Measurements from ENCODE around the gene SLC25A25.
"Not testable (repeated sequence)": the region's sequence is repeated elsewhere in the genome, so short reads cannot be mapped to it uniquely, and the experiment has no call there.

The SLC25A25 gene

DNA sequence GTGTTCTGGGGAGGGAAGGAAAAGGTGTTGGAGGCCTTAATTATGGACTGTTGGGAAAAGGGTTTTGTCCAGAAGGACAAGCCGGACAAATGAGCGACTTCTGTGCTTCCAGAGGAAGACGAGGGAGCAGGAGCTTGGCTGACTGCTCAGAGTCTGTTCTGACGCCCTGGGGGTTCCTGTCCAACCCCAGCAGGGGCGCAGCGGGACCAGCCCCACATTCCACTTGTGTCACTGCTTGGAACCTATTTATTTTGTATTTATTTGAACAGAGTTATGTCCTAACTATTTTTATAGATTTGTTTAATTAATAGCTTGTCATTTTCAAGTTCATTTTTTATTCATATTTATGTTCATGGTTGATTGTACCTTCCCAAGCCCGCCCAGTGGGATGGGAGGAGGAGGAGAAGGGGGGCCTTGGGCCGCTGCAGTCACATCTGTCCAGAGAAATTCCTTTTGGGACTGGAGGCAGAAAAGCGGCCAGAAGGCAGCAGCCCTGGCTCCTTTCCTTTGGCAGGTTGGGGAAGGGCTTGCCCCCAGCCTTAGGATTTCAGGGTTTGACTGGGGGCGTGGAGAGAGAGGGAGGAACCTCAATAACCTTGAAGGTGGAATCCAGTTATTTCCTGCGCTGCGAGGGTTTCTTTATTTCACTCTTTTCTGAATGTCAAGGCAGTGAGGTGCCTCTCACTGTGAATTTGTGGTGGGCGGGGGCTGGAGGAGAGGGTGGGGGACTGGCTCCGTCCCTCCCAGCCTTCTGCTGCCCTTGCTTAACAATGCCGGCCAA lies 40.4 kb downstream of the SLC25A25 start:
- no peak for DNase-seq (ENCODE audit: low read depth in 2 of 2, low spot score in 1 of 2)

DNA sequence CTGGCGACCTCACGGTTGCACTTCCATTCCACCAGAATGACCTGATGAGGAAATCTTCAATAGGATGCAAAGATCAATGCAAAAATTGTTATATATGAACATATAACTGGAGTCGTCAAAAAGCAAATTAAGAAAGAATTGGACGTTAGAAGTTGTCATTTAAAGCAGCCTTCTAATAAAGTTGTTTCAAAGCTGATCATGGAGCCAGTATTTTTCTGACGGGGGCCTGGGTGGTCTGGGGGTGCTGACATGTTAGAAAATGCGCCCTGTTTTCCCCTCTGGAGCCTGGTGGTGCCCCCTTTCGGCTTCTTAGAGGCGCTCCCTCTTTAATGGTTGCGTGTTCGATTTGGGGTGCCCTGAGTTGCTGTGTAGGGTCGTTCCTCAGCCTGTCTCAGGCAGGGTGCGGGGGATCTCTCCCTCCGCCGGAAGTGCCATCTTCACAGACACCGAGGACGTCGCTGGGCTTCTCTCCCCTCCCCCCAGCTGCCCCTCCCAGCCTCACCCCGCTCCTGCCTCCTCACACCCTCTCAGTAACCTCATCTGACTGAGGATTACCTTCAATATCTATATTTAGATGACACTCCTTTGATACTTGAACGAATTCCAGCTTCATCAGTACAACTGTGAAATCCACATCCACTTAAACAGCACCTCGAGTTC lies 41.1 kb downstream of the SLC25A25 start:
- no peak for DNase-seq (ENCODE audit: low read depth in 2 of 2, low spot score in 1 of 2)

DNA sequence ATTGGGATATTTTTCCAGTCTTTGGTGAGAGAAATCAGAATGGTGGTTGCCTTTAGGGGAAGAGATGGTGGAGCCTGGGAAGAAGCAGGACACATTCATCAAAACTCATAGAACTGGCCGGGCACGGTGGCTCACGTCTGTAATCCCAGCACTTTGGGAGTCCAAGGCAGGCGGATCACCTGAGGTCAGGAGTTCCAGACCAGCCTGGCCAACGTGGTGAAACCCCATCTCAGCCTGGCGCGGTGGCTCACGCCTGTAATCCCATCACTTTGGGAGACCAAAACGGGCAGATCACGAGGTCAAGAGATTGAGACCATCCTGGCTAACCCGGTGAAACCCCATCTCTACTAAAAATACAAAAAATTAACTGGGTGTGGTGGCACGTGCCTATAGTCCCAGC lies 43.7 kb downstream of the SLC25A25 start:
- not testable (repeated sequence) for DNase-seq (ENCODE audit: low read depth in 2 of 2, low spot score in 1 of 2)

DNA sequence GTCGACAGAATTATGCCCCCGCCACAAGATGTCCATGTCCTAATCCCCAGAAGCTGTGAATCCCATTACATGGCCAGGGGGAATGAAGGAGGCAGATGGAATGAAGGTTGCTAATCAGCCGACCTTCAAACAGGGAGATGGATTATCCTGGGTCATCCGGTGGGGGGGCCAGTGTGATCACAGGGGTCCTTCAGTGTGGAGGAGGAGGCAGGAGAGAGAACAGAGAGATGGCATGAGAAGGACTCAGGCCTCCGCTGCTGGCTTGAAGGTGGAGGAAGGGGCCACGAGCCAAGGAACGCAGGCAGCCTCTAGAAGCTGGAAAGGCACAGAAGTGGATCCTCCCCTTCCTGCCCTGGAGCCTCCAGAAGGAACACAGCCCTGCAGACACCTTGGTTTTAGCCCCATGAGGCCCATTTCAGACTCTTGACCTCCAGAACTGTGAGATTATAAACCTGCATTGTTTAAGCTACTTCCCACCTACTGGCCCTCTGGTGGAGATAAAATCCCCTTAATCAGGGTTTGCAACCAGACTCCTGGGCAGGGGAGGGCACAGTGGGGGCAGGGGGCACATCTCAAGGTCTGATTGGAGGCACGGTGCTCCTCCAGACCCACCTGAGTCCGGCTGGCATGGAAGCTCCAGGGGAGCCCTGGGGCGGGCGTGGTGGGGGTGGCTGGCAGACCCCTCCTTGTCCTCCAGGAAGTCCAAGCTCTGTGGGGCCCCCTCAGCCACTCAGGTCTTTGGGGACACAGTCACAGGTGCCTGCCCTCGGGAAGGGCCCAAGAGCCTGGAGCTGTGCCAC lies 45.7 kb downstream of the SLC25A25 start:
- no peak for DNase-seq (ENCODE audit: low read depth in 2 of 2, low spot score in 1 of 2)

DNA sequence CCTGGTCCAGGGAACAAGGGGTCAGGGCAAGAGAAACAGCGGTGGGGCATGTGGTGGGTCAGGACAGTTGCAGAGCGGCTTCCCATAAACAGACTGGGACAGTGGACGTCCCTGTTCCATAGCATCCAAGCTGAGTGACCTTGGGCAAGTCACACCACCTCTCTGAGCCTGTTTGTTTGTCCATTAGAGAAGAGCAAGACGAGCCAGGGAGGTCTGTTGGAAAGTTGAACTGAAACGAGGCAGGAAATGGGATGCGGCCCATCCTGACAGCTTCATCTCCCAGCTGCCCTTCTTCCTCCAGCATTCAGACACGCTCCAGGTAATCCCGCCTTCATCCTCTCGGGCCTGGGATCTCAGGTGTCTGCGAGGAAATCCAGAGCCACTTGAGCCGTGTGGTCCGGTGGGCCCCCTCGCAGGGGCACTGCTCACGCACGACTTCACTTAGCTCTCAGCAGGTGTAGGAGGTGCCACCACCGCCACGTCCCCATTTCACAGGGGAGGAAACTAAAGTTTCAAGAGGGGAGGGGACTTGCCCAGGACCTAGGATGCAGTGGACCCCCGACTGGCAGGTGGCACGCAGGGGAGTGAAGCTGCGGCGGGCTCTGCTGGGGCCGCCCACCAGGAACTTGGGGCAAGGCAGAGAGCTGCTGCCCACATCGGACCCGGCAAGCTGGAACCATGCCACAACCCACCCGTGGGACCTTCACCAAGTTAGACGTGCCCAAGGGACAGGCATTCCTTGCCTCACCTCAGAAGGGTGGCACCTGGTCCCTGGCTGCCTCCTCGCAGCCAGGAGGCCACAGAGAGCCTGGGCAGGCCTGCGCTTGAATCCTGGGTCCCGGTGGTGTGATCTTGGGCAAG lies 46.5 kb downstream of the SLC25A25 start:
- DNase-seq (ENCODE audit: low read depth in 2 of 2, low spot score in 1 of 2): no peak

DNA sequence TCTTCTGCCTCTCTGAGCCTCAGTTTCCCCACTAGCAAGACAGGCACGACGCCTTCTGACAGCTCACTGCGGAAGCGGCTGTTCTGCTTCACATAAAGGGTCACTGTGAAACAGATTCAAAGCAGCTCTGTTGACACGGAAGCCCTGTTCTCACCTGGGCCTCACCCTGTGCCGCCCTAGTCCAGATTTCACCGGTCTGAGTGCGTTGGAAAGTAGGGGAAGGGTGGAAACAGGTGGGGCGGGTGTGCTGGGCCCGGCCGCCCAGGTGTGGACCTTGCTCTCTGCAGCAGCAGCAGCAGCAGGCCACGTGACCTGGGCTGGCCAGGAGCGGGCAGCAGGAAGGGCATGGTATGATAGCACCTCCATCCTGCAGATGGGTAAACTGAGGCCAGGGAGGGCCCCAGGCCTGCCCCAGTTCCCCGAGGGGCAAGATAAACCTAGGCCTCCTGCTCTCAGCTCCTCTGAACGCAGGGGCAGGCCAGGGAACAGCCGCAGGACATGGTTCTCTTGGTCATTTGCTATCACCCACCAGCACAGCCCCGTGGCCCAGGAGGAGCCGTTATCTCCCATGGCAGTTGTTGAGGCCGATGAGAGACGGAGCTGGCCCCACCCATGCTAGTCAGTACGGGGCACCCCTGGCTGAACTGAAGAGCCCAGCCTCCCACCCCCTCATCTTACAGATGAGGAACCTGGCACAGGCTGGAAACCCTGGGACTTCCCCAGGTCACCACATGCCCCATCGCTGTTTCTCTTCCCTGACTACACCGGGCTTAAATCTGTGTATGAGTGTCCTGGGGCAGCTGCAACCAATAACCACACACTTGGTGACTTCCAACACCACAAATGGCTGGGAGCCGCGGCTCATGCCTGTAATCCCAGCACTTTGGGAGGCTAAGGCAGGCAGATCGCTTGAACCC lies 47.4 kb downstream of the SLC25A25 start:
- no peak for DNase-seq (ENCODE audit: low read depth in 2 of 2, low spot score in 1 of 2)

DNA sequence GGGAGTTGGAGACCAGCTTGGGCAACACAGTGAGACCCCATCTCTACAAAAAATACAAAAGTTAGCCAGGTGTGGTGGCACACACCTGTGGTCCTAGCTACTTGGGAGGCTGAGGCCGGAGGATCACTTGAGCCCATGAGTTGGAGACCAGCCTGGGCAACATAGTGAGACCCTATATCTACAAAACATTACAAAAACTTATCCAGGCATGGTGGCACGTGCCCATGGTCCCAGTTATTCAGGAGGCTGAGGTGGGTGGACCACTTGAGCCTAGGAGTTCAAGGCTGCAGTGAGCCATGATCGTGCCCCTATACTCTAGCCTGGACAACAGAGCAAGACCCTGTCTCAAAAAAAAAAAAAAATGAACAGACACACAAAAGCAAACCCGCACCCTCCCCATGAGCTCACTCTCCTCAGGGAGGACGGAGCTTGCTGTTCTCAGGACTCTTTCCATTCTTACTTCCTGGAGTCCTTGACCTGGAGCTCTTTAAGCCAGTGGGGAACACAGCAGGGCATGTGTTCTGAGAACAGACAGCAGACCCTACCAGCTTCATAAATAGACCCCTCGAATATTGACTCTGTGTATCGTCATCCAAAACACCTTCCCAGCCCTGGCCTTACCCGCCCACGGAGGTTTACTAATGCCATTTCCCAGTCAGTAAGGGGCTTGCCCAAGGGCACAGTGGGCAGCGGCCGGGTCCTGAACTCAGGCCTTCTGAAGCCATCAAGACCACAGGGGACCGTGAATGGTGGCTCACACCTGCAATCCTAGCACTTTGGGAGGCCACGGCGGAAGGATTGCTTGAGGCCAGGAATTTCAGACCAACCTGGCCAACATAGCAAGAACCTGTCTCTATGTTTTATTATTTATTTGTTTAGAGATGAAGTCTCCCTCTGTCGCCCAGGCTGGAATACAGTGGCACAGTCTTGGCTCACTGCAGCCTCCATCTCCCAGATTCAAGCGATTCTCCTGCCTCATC lies 48.4 kb downstream of the SLC25A25 start:
- no peak for DNase-seq (ENCODE audit: low read depth in 2 of 2, low spot score in 1 of 2)

DNA sequence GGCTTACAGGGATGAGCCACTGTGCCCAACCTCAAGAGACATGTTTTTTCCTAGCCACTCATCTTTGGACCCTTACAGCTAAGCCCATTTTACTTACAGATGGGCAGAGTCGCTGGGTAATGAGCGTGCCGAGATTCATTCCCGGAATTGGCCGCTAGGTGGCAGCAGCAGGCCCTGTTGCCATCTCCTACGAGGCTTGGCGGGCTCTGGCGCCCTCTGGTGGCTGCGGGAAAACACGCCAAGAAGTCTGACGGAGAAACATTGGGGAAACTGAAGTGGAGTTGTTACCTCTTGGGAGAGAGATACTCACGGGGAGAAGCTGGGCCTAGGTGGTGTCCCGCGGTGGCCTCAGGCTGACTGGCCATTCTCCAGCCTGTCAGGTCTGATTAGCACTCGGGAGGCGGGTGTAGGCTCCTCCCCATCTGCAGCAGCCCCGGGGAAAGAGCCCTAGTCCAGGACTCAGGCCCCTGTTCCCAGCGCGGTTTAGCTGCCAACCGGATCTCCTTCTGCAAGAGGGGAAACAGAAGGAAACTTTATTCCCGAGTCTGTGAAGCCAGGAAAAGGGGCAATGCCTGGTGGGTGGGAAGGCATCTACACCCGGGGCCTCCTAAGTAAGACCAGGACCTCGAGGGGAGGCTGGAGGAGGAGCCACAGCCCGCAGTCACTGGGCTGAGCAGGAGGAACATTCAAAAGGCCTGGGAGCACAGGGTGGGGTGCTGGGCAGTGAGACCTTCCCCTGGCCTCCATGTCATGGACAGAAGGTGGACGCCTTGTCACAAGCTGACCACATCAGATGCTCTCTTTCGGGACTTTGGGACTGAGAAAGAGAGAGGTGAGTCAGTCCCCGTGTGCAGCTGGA lies 49.8 kb downstream of the SLC25A25 start:
- peak; percentile 84 to 99 for DNase-seq (ENCODE audit: low read depth in 2 of 2, low spot score in 1 of 2)

DNA sequence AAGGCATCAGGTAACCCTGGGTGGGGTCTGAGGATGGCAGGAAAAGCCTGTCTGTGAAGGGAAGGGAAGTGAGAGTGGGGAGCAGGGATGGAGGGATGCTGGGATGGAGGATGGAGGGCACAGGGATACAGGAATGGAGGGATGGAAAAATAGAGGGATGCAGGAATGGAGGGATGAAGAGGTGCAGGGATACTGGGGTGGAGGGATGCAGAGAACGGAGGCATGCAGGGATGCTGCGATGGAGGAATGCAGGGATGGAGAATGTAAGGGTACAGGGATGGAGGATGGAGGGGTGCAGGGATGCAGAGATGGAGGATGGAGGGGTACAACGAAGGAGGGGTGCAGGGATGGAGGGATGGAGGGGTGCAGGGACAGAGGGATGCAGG lies 50.4 kb downstream of the SLC25A25 start:
- no peak for DNase-seq (ENCODE audit: low read depth in 2 of 2, low spot score in 1 of 2)

DNA sequence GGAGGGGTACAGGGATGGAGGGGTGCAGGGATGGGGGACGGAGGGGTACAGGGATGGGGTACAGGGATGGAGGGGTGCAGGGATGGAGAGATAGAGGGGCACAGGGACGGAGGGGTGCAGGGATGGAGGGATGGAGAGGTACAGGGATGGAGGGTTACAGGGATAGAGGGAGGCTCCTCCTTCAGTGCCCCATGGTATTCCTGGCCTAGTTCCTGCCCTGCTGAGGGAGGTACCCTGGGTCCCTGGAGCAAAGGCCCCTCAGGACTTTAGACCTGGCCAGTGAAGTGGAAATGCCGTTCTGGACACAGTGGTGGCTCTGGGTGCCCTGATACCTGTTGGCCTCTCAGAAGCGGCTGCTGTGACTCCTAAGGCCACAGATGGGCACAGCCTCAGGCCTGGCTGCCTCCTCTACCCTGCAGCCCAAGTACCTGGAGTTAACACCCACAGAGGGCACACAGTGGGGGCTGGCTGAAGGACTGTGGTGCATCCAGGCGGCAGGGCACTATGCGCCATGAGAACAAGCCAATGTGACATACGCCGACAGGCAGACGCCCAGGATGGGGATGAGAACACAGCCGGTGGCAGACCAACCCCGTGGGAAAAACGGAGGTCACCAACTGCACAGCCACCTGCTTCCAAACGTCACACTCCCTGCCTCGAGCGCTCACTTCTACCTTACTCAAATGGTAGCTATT lies 51.1 kb downstream of the SLC25A25 start:
- DNase-seq (ENCODE audit: low read depth in 2 of 2, low spot score in 1 of 2): no peak

DNA sequence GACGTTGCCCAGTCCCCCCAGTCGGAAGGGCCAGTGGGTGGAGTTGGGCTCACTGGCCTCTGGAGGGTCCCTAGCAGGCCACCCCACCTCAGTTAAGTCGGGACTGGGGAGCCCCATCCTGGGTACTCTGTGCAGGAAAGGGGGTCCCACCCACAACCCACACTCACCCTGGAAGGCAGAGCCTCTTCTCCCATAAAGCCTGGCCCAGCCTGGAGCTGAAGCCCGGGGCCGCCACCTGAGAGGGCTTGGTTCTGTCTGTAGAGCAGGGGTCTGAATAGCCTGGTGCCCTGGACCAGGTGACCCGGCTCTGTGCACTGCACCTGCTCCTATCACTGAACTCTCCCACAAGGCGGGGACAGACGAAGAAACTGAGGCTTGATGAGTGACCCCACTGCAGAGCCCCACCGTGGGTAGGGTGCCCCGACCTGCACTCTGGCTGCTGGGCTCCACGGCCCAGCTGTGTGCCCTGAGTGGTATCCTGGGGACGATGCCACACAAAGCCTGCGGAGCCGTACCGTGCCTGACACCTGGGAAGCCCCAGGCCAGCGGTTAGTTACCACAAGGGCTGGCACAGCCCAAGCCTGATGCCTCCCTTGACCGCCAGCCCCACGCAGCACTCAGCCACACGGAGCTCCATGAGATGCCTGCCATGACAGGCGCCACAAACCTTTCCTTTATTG lies 52.2 kb downstream of the SLC25A25 start:
- DNase-seq (ENCODE audit: low read depth in 2 of 2, low spot score in 1 of 2): no peak

DNA sequence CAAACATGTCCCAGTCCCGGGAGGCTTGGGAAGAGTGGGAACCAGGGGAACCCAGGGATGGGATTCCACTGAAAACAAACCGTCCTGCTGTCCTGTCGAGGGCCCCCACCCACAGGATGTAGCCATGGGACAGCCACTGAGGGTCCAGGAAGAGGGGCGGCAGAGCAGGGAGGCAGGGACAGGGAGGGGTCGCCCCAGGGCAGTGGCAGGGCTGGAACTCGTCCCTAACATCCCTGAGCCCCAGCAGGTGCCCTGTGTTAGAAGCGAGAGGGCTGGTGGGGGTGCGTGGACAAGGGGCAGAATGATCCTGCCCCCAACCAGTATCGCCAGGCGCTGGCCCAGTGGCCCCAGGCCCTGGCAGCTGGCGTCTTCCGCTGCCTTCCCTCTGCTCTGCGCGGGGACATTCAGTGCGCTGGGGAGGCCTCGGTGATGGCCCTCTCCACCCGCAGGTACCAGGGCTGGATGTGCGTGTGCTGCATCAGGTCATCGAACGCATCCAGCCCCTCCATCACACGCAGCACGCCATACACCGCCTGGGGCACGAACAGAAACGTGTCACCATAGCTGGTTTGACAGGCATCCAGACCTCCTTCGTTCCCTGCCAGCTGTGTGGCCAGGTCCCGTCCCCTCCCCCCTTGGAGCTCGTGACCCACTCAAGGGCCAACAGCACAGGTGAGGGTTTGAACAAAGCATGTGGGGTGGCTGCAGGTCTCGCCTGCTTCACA lies 52.9 kb downstream of the SLC25A25 start:
- DNase-seq (ENCODE audit: low read depth in 2 of 2, low spot score in 1 of 2): no peak

DNA sequence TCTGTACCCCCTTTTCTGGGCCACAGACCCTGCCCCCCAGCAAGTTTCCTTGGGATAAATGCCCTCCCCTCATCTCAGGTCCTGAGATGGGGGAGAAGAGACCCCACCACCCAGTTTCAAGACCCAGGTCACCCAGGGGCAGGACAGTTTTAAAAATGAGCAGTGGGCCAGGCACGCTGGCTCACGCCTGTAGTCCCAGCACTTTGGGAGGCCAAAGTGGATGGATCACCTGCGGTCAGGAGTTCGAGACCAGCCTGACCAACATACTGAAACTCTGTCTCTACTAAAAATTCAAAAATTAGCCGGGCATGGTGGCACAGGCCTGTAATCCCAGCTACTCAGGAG lies 53.4 kb downstream of the SLC25A25 start:
- DNase-seq (ENCODE audit: low read depth in 2 of 2, low spot score in 1 of 2): no peak

DNA sequence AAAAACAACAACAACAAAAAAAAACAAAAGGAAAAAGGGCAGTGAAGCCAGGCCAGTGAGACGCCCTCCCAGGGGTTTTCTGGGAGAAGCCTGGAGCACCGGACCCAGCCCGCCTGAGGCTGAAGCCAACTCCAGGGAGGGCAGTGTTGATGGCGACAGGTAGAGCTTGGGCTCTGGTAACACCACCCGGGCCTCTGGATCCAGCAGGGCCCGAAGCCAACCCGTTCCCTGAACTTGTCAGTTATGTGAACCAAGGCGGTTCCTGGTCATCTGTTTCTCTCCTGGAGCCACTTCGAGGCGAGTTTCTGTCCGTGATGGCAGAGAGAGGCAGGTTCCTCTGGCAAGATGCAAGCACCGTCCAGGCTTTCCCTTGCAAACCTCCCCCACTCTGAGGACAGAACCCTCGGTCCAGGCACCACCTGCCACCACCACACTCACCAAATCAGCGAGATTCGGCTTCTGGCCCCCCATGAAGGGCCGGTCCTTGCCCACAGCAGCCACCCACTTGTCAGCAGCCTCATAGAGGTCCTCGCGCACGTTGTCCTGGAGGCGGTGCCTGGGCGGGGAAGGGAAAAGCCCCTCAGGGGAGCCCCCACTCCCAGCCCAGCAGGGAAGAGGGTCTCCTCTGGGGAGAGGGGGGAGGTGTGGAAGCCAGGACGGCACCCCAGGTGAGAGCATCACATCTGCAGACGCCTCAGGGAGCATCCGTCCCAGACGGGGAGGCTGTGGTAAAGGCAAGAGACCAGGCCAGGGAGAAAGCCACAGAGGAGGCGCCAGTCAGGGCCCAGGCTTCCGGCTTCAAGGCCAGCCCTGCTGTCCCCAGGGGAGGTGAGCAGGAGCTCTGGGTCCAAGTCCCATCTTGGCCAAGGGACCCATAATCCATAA lies 54.1 kb downstream of the SLC25A25 start:
- no peak for DNase-seq (ENCODE audit: low read depth in 2 of 2, low spot score in 1 of 2)

DNA sequence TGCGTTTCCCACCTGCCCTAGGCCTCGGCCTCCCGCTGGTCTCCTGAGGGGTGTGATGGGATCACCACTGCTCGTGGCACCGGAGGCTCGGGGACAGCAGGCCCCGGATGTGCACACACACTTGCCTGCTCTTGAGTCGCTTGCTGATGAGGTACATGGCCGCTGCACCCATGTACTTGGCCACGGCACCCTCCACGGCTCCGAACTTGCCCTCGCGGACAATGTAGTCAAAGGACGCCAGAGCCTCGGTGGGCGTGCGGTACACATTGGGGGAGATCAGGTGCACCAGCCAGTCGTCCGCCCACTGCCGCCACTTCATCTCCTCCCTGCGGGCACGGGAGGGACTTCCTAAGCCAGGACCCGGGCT lies 54.8 kb downstream of the SLC25A25 start:
- no peak for DNase-seq (ENCODE audit: low read depth in 2 of 2, low spot score in 1 of 2)

All from stimulated activated CD8-positive, alpha-beta memory T cell treated with anti-CD3 and anti-CD28 coated beads, Interleukin-4, amount 100 ng/mL, for 4 hours (primary cell).